ENCODE data around the gene ADARB2. TPM values are rescaled to one million over a fixed set of nuclear protein-coding genes. Genes with fewer than 3 reads are reported as not detected.

ADARB2 gene
- total RNA-seq, 1 donor from 2014 or later = under 0.01 TPM

DNA sequence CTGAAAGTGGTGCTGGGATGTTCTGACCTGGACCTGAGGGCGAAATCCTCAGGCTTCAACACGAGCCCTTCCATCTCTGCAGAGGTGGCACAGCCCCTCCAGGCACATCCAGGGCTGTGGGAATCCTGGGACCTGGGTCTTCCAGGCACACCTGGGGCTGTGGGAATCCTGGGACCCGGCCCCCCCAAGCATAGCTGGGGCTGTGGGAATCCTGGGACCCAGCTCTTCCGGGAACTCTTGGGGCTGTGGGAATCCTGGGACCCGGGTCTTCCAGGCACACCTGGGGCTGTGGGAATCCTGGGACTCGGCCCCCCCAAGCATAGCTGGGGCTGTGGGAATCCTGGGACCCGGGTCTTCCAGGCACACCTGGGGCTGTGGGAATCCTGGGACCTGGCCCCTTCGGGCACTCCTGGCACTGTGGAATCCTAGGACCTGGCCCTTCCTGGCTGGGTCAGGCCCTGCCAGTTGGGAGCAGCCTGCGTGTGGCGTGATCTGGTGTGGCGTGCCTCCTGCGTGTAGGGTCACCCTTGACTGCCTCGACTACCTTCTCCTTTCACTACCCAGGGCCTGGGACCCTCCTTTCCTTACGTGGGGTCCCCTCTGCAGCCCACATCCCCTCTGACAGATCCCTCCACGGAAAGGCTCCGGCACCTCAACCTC lies 557.1 kb downstream of the ADARB2 start:
- no peak overlapping the region for H3K27ac ChIP-seq (ENCODE audit: low read depth, low read length)
- H3K27me3 ChIP-seq (ENCODE audit: control insufficient read depth in 3 of 3, insufficient read depth in 3 of 3, low read length in 3 of 3) = peaks cover 6 to 13% (median 12%) of the 10 kb centered on the region in 3 donors
- no peaks in the 10 kb centered on the region for H3K9me3 ChIP-seq (ENCODE audit: control insufficient read depth in 3 of 3, low read length in 3 of 3)
- no peaks in the 10 kb centered on the region for H3K36me3 ChIP-seq (ENCODE audit: control insufficient read depth in 3 of 3, insufficient read depth in 3 of 3, low read length in 3 of 3)
- no peak overlapping the region for H3K9ac ChIP-seq (ENCODE audit: low read depth in 1 of 3, low read length in 3 of 3)
- H3K4me3 ChIP-seq (ENCODE audit: low read length in 3 of 3) = no peak overlapping the region
- no peaks in the 10 kb centered on the region for H3K4me1 ChIP-seq (ENCODE audit: control insufficient read depth in 3 of 3, insufficient read depth in 3 of 3, low read length in 3 of 3)

DNA sequence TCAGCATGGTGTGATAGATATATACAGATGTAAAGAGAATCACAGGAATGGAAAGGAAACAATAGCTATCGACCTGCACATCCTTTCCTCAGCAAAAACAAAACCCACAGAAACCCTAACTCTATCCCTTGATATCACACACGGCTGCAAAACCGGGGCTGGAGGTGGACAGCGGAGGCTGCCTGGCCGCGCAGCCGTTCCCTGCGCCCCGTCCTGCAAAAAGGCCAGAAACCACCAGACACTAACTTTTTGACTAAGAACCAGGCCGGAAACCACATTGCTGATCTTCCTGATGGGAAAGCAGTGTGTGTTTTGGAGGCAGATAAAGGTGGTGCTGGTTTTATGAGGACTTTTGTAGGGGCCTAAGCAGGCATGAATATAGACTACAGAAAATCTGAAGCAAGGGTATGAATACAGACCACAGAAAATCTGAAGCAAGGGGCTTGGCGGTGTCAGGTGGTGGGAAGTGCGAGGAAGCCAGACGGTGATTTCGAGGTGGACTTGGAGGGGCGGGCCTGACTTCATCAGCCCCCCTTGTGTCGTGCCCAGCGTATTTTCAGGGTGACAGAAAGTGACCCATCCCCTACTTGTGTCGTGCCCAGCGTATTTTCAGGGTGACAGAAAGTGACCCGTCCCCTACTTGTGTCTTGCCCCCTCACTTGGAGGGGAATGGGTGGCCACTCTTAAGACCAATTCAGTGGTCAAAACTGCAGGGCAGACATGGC lies 557.8 kb downstream of the ADARB2 start:
- Histone ChIP-seq H3K4me1 (ENCODE audit: control insufficient read depth in 3 of 3, insufficient read depth in 3 of 3, low read length in 3 of 3) (no peaks in the 10 kb centered on the region), H3K27me3 (ENCODE audit: control insufficient read depth in 3 of 3, insufficient read depth in 3 of 3, low read length in 3 of 3) (peaks cover 3 to 11% (median 11%) of the 10 kb centered on the region in 3 donors), H3K4me3 (ENCODE audit: low read length in 3 of 3) (no peak overlapping the region), H3K27ac (ENCODE audit: low read depth, low read length) (no peak overlapping the region), H3K9ac (ENCODE audit: low read depth in 1 of 3, low read length in 3 of 3) (no peak overlapping the region), H3K36me3 (ENCODE audit: control insufficient read depth in 3 of 3, insufficient read depth in 3 of 3, low read length in 3 of 3) (no peaks in the 10 kb centered on the region), H3K9me3 (ENCODE audit: control insufficient read depth in 3 of 3, low read length in 3 of 3) (no peaks in the 10 kb centered on the region)

GRCh38 chr10:1178506-1178905 lies 558.8 kb downstream of the ADARB2 start:
- H3K4me3 ChIP-seq (ENCODE audit: low read length in 3 of 3) = no peak overlapping the region
- no peak overlapping the region for H3K27ac ChIP-seq (ENCODE audit: low read depth, low read length)
- no peaks in the 10 kb centered on the region for H3K36me3 ChIP-seq (ENCODE audit: control insufficient read depth in 3 of 3, insufficient read depth in 3 of 3, low read length in 3 of 3)
- no peaks in the 10 kb centered on the region for H3K9me3 ChIP-seq (ENCODE audit: control insufficient read depth in 3 of 3, low read length in 3 of 3)
- no peaks in the 10 kb centered on the region for H3K4me1 ChIP-seq (ENCODE audit: control insufficient read depth in 3 of 3, insufficient read depth in 3 of 3, low read length in 3 of 3)
- no peak overlapping the region for H3K9ac ChIP-seq (ENCODE audit: low read depth in 1 of 3, low read length in 3 of 3)
- H3K27me3 ChIP-seq (ENCODE audit: control insufficient read depth in 3 of 3, insufficient read depth in 3 of 3, low read length in 3 of 3) = peaks cover 3 to 16% (median 11%) of the 10 kb centered on the region in 3 donors

- Histone ChIP-seq H3K4me1 (ENCODE audit: control insufficient read depth in 3 of 3, insufficient read depth in 3 of 3, low read length in 3 of 3) (no peaks in the 10 kb centered on the region), H3K27ac (ENCODE audit: low read depth, low read length) (no peak overlapping the region), H3K9me3 (ENCODE audit: control insufficient read depth in 3 of 3, low read length in 3 of 3) (no peaks in the 10 kb centered on the region), H3K9ac (ENCODE audit: low read depth in 1 of 3, low read length in 3 of 3) (no peak overlapping the region), H3K36me3 (ENCODE audit: control insufficient read depth in 3 of 3, insufficient read depth in 3 of 3, low read length in 3 of 3) (no peaks in the 10 kb centered on the region), H3K27me3 (ENCODE audit: control insufficient read depth in 3 of 3, insufficient read depth in 3 of 3, low read length in 3 of 3) (peaks cover 5 to 20% (median 11%) of the 10 kb centered on the region in 3 donors), H3K4me3 (ENCODE audit: low read length in 3 of 3) (no peak overlapping the region)
Measured at GRCh38 chr10:1177936-1178335, 559.4 kb downstream of the ADARB2 start.

DNA sequence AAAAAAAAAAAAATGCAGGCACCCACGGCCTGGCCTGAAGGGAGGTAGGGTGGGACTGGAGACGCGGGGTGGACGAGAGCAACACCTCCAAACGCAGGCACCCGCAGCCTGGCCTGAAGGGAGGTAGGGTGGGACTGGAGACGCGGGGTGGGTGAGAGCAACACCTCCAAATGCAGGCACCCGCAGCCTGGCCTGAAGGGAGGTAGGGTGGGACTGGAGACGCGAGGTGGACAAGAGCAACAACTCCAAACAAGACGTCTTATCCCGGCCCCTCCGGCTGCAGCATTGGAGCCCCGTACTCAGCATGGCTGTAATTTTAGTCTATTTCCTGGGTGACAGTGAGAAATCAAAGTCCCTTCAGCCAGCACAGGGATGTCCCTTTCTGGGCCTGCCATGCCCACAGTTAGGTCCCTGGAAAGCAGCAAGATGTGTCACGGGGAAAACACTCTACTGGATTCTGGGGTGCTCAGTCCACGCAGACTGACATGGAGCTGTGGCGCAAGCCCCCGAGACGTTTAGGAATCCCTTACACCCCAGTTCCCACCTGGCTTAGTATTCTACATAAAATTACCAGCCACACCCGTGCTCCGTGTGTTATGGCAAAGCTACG lies 561.3 kb downstream of the ADARB2 start:
- Histone ChIP-seq H3K36me3 (ENCODE audit: control insufficient read depth in 3 of 3, insufficient read depth in 3 of 3, low read length in 3 of 3) (no peaks in the 10 kb centered on the region), H3K9me3 (ENCODE audit: control insufficient read depth in 3 of 3, low read length in 3 of 3) (no peaks in the 10 kb centered on the region), H3K27ac (ENCODE audit: low read depth, low read length) (no peak overlapping the region), H3K27me3 (ENCODE audit: control insufficient read depth in 3 of 3, insufficient read depth in 3 of 3, low read length in 3 of 3) (peaks cover 16 to 26% (median 16%) of the 10 kb centered on the region in 3 donors), H3K4me3 (ENCODE audit: low read length in 3 of 3) (no peak overlapping the region), H3K4me1 (ENCODE audit: control insufficient read depth in 3 of 3, insufficient read depth in 3 of 3, low read length in 3 of 3) (no peaks in the 10 kb centered on the region), H3K9ac (ENCODE audit: low read depth in 1 of 3, low read length in 3 of 3) (no peak overlapping the region)

GRCh38 chr10:1174022-1174421 lies 563.3 kb downstream of the ADARB2 start:
- no peaks in the 10 kb centered on the region for H3K4me1 ChIP-seq (ENCODE audit: control insufficient read depth in 3 of 3, insufficient read depth in 3 of 3, low read length in 3 of 3)
- H3K36me3 ChIP-seq (ENCODE audit: control insufficient read depth in 3 of 3, insufficient read depth in 3 of 3, low read length in 3 of 3) = no peaks in the 10 kb centered on the region
- no peak overlapping the region for H3K27ac ChIP-seq (ENCODE audit: low read depth, low read length)
- peaks cover 21 to 41% (median 24%) of the 10 kb centered on the region in 3 donors for H3K27me3 ChIP-seq (ENCODE audit: control insufficient read depth in 3 of 3, insufficient read depth in 3 of 3, low read length in 3 of 3)
- H3K9me3 ChIP-seq (ENCODE audit: control insufficient read depth in 3 of 3, low read length in 3 of 3) = no peaks in the 10 kb centered on the region
- no peak overlapping the region for H3K9ac ChIP-seq (ENCODE audit: low read depth in 1 of 3, low read length in 3 of 3)
- no peak overlapping the region for H3K4me3 ChIP-seq (ENCODE audit: low read length in 3 of 3)

DNA sequence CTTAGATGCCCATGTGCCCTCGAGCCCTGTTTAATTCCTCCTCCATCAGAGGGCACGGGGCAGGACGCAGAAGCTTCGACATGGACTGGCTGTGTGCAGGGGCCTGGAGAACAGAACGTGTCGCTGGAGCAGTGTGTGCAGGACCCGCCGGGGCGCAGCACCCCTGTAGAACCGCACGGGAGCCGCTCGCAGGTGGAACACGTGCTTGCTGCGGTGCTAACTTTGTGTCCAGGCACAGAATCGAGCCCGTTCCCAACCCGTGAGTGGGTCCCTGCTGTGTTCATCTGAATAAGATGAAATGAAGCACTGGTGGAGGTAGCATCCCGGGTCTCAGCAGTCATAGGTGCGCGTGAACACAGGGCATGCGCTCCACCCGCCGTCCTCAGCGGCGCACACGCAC lies 564.2 kb downstream of the ADARB2 start:
- Histone ChIP-seq H3K4me3 (ENCODE audit: low read length in 3 of 3) (no peak overlapping the region), H3K27me3 (ENCODE audit: control insufficient read depth in 3 of 3, insufficient read depth in 3 of 3, low read length in 3 of 3) (peaks cover 21 to 39% (median 24%) of the 10 kb centered on the region in 3 donors), H3K27ac (ENCODE audit: low read depth, low read length) (no peak overlapping the region), H3K36me3 (ENCODE audit: control insufficient read depth in 3 of 3, insufficient read depth in 3 of 3, low read length in 3 of 3) (no peaks in the 10 kb centered on the region), H3K9me3 (ENCODE audit: control insufficient read depth in 3 of 3, low read length in 3 of 3) (no peaks in the 10 kb centered on the region), H3K9ac (ENCODE audit: low read depth in 1 of 3, low read length in 3 of 3) (no peak overlapping the region), H3K4me1 (ENCODE audit: control insufficient read depth in 3 of 3, insufficient read depth in 3 of 3, low read length in 3 of 3) (no peaks in the 10 kb centered on the region)

DNA sequence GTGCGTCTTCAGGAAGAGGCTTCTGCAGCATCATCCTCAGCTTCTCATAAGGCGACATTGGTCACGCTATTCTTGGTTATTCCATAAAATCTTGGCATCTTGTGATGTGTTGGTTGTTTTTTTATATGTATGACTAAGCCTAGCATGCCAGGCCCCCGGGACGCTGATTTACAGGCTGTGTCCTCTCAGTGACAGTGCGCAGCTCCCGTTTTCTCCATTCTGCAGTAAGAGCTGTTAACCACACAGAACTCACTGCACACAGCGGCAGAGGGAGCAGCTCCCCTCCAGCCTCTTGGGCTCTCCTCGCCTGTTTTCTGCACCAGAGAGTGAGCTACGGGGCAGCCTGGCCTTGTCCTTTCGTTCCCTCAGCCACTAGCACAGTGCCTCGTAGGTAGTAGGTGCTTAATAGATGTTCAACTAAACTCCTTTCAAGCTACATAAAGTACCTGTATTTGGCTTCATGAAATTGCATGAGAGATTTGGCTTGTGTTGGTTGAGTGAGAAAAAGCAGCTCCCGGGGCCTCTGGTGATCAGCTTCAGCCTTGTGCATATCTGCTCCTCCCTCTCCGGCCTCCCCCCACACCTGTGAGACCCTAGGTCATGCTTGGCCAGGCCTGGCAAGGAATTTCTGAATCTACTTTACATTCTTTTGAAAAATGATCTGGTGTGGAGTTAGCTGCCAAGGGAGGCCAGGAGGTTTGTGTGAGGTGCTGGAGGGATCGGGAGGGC lies 564.9 kb downstream of the ADARB2 start:
- Histone ChIP-seq H3K4me1 (ENCODE audit: control insufficient read depth in 3 of 3, insufficient read depth in 3 of 3, low read length in 3 of 3) (no peaks in the 10 kb centered on the region), H3K27ac (ENCODE audit: low read depth, low read length) (no peak overlapping the region), H3K9ac (ENCODE audit: low read depth in 1 of 3, low read length in 3 of 3) (no peak overlapping the region), H3K36me3 (ENCODE audit: control insufficient read depth in 3 of 3, insufficient read depth in 3 of 3, low read length in 3 of 3) (no peaks in the 10 kb centered on the region), H3K4me3 (ENCODE audit: low read length in 3 of 3) (no peak overlapping the region), H3K27me3 (ENCODE audit: control insufficient read depth in 3 of 3, insufficient read depth in 3 of 3, low read length in 3 of 3) (peaks cover 21 to 36% (median 24%) of the 10 kb centered on the region in 3 donors), H3K9me3 (ENCODE audit: control insufficient read depth in 3 of 3, low read length in 3 of 3) (no peaks in the 10 kb centered on the region)

GRCh38 chr10:1171586-1171985 lies 565.7 kb downstream of the ADARB2 start:
- no peaks in the 10 kb centered on the region for H3K4me1 ChIP-seq (ENCODE audit: control insufficient read depth in 3 of 3, insufficient read depth in 3 of 3, low read length in 3 of 3)
- no peak overlapping the region for H3K4me3 ChIP-seq (ENCODE audit: low read length in 3 of 3)
- H3K9ac ChIP-seq (ENCODE audit: low read depth in 1 of 3, low read length in 3 of 3) = no peak overlapping the region
- H3K9me3 ChIP-seq (ENCODE audit: control insufficient read depth in 3 of 3, low read length in 3 of 3) = no peaks in the 10 kb centered on the region
- no peak overlapping the region for H3K27ac ChIP-seq (ENCODE audit: low read depth, low read length)
- peaks cover 21 to 43% (median 24%) of the 10 kb centered on the region in 3 donors for H3K27me3 ChIP-seq (ENCODE audit: control insufficient read depth in 3 of 3, insufficient read depth in 3 of 3, low read length in 3 of 3)
- no peaks in the 10 kb centered on the region for H3K36me3 ChIP-seq (ENCODE audit: control insufficient read depth in 3 of 3, insufficient read depth in 3 of 3, low read length in 3 of 3)

Data from skeletal muscle tissue (tissue), 4 donors.